K562 (cell line): Measurements from ENCODE around the gene MEIS2. TPM values are rescaled to one million over a fixed set of nuclear protein-coding genes. Genes with fewer than 3 reads are reported as not detected.
A peak's percentile ranks its signal among the peaks of the same experiment; 100 is the strongest.

Experiments used
- AFF1 ChIP-seq, 2 experiments: fragments of 450-650 bp; IDR thresholded peaks; 2 replicates each; pipeline ENCODE4 v1.6.1; 2018; ENCODE audit warnings: mild to moderate bottlenecking in 2 of 2, low read depth in 1 of 2; ENCODE audit not compliant: partially characterized antibody in 2 of 2
- BCOR ChIP-seq: fragments of 450-650 bp; IDR thresholded peaks from 2 replicates; pipeline ENCODE4 v1.6.1; 2016
- C11orf30 ChIP-seq: fragments of 450-650 bp; IDR thresholded peaks from 2 replicates; pipeline ENCODE4 v1.6.1; 2016; ENCODE audit warnings: low read depth, mild to moderate bottlenecking
- CREBBP ChIP-seq: IDR thresholded peaks from one replicate; pipeline ENCODE4 v1.6.1; 2012; ENCODE audit warnings: low read depth, mild to moderate bottlenecking, control low read depth, inconsistent platforms, low read length
- GMEB1 ChIP-seq: fragments of 250-450 bp; sonication (Bioruptor Pico); IDR thresholded peaks from 2 replicates; pipeline ENCODE4 v1.4.0; 2020; ENCODE audit warnings: mild to moderate bottlenecking
- HCFC1 ChIP-seq: IDR thresholded peaks from 2 replicates; pipeline ENCODE4 v1.6.1; 2012; ENCODE audit warnings: low read depth, low read length, improper control_type of control experiment
- HEY1 ChIP-seq: fragments of 250-450 bp; sonication (Bioruptor Pico); IDR thresholded peaks from 2 replicates; pipeline ENCODE4 v1.5.0; 2020; ENCODE audit warnings: mild to moderate bottlenecking, moderate library complexity, borderline replicate concordance
- HNRNPL ChIP-seq: fragments of 200-400 bp; formaldehyde crosslinking; IDR thresholded peaks from 2 replicates; pipeline ENCODE4 v1.6.1; 2017; ENCODE audit warnings: low read depth, mild to moderate bottlenecking, low read length
- JUNB ChIP-seq: fragments of 450-650 bp; formaldehyde crosslinking; conservative IDR thresholded peaks from 2 replicates; pipeline ENCODE4 v1.4.0; 2020; ENCODE audit warnings: mild to moderate bottlenecking
- KDM4B ChIP-seq, 2 experiments: fragments of 450-650 bp in 1 of 2; sonication (generic) in 1 of 2; IDR thresholded peaks; 2 replicates each; pipeline ENCODE4 v1.6.1; 2016 to 2017; ENCODE audit warnings: borderline replicate concordance in 2 of 2, antibody characterized with exemption in 1 of 2, low read depth in 1 of 2, mild to moderate bottlenecking in 1 of 2
- MBD2 ChIP-seq: sonication (generic); IDR thresholded peaks from 2 replicates; pipeline ENCODE4 v1.6.1; 2016; ENCODE audit warnings: low read depth, borderline replicate concordance
- ZNF24 ChIP-seq: fragments of 450-650 bp; IDR thresholded peaks from 2 replicates; pipeline ENCODE4 v1.6.1; 2016
- ZNF280B ChIP-seq: fragments of 250-450 bp; sonication (Bioruptor Pico); IDR thresholded peaks from 2 replicates; pipeline ENCODE4 v1.5.1; 2021; ENCODE audit warnings: mild to moderate bottlenecking
- ZNF449 ChIP-seq: fragments of 250-450 bp; sonication (Bioruptor Pico); IDR thresholded peaks from 2 replicates; pipeline ENCODE4 v1.8.0; 2022; ENCODE audit warnings: moderate library complexity, mild to moderate bottlenecking, inconsistent platforms
- polyA plus RNA-seq, 8 experiments: library from polyadenylated mRNA; depleted of rRNA in 4 of 8; stranded (reverse) in 5 of 8; unstranded in 3 of 8; fragments of >200 nt; fragmentation: Nextera tagmentation in 2 of 8; fragmentation: Illumina TruSeq in 1 of 8; extraction: Ambion mirVana in 2 of 8; extraction: Trizol in 1 of 8; gene quantifications; 2 replicates each; pipeline versions ENCODE4 v1.2.1 to v1.2.3, GENCODE V29; 2011 to 2014; ENCODE audit warnings: inconsistent platforms in 1 of 8, missing spikeins in 1 of 8
- total RNA-seq, 7 experiments: library from RNA; depleted of rRNA in 6 of 7; stranded (reverse); fragments of >200 nt in 6 of 7; fragmentation: Illumina TruSeq in 2 of 7; extraction: Trizol in 2 of 7; gene quantifications; 2 replicates each; pipeline versions ENCODE4 v1.2.1 to v1.2.3, GENCODE V29; 2011 to 2021; ENCODE audit warnings: low replicate concordance in 1 of 7
- TF ChIP-seq, protein P1 (sequence below): sonication (generic); formaldehyde crosslinking; IDR thresholded peaks from 2 replicates; pipeline ENCODE4 v1.8.0; 2023; ENCODE audit warnings: mild to moderate bottlenecking, missing genetic modification reagents

MEIS2 gene
- total and polyA plus RNA-seq, 9 of the 15 experiments (the other 6 are each of a cell fraction or from before 2014, with no cell fraction given), result 7.5 to 64.2 (median 22.3) TPM

DNA sequence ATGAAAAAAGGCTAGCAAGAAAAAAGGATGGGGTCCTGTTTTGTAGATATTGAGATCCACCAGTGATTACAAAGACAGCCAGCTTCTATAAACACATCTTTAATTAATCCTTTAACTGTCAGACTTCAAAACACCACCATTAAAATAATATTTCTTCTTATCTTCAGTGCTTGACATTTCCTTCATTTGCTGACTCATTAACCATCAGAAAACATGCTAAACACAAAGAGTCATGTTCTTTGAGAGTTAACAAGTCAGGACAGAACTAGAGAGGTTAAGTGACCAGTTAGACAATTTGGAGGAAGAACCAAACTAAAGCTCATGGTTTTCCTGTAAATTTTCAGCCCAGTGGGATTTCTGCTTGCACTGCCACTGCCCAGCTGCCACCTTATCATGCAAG lies 111.4 kb downstream of the MEIS2 start (continued):
- no peak for TF ChIP-seq BCOR
- no peak for TF ChIP-seq KDM4B (IDR thresholded peaks at IDR 0.05; ENCODE audit: borderline replicate concordance in 2 of 2, low read depth in 1 of 2)
- TF ChIP-seq AFF1 (IDR thresholded peaks at IDR 0.05; ENCODE audit: low read depth in 1 of 2, partially characterized antibody in 2 of 2), result no peak
- TF ChIP-seq HNRNPL, result no peak
- no peak for TF ChIP-seq HCFC1
- no peak for TF ChIP-seq MBD2
- no peak for TF ChIP-seq HEY1 (CRISPR knock-in tag)
- no peak for TF ChIP-seq ZNF449 (CRISPR knock-in tag)
- TF ChIP-seq ZNF24, result no peak
- peak; percentile 42 for TF ChIP-seq C11orf30
- no peak for TF ChIP-seq CREBBP
- no peak for TF ChIP-seq JUNB (CRISPR knock-in tag)
- TF ChIP-seq, protein P1, sequence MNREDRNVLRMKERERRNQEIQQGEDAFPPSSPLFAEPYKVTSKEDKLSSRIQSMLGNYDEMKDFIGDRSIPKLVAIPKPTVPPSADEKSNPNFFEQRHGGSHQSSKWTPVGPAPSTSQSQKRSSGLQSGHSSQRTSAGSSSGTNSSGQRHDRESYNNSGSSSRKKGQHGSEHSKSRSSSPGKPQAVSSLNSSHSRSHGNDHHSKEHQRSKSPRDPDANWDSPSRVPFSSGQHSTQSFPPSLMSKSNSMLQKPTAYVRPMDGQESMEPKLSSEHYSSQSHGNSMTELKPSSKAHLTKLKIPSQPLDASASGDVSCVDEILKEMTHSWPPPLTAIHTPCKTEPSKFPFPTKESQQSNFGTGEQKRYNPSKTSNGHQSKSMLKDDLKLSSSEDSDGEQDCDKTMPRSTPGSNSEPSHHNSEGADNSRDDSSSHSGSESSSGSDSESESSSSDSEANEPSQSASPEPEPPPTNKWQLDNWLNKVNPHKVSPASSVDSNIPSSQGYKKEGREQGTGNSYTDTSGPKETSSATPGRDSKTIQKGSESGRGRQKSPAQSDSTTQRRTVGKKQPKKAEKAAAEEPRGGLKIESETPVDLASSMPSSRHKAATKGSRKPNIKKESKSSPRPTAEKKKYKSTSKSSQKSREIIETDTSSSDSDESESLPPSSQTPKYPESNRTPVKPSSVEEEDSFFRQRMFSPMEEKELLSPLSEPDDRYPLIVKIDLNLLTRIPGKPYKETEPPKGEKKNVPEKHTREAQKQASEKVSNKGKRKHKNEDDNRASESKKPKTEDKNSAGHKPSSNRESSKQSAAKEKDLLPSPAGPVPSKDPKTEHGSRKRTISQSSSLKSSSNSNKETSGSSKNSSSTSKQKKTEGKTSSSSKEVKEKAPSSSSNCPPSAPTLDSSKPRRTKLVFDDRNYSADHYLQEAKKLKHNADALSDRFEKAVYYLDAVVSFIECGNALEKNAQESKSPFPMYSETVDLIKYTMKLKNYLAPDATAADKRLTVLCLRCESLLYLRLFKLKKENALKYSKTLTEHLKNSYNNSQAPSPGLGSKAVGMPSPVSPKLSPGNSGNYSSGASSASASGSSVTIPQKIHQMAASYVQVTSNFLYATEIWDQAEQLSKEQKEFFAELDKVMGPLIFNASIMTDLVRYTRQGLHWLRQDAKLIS, result no peak
- TF ChIP-seq ZNF280B, result no peak
- no peak for TF ChIP-seq GMEB1
